A673 (cell line): Measurements from ENCODE around the gene NBPF3. TPM values are rescaled to one million over a fixed set of nuclear protein-coding genes. Genes with fewer than 3 reads are reported as not detected.

ENCODE experiments used
- BruUV-seq: library from RNA; stranded (reverse); fragments of 400-500 nt; replicated peaks from 2 replicates; lab custom pipeline; 2021; lab: Mats Ljungman, UMichigan
- CTCF ChIA-PET: fragments of 300-600 bp; sonication (Branson Sonifier 250); formaldehyde crosslinking; loops from one replicate; lab custom pipeline; 2022; ENCODE audit warnings: antibody characterized with exemption; lab: Charles Lee
- POLR2A ChIA-PET: fragments of 300-600 bp; sonication (Branson Sonifier 250); formaldehyde crosslinking; loops from one replicate; lab custom pipeline; 2022; ENCODE audit warnings: antibody characterized with exemption; ENCODE audit not compliant: low non-redundant PET; lab: Charles Lee
- DNase-seq: peaks from one replicate; pipeline ENCODE4 v3.0.0-alpha.2; 2015; ENCODE audit warnings: low spot score
- H3K27ac ChIP-seq: fragments of 200-600 bp; sonication (generic); 2 replicates; pipeline ENCODE4 v1.5.1; 2016; ENCODE audit warnings: mixed run types, low read depth, mild to moderate bottlenecking, mixed read lengths, antibody characterized with exemption, low read length; ENCODE audit not compliant: poor library complexity, severe bottlenecking
- H3K27me3 ChIP-seq: fragments of 200-600 bp; sonication (generic); replicated peaks from 2 replicates; pipeline ENCODE4 v1.6.1; 2017; ENCODE audit warnings: mixed run types, low read depth, mild to moderate bottlenecking, mixed read lengths, antibody characterized with exemption, low read length; ENCODE audit not compliant: insufficient read depth, poor library complexity
- H3K36me3 ChIP-seq: fragments of 200-600 bp; sonication (generic); 2 replicates; pipeline ENCODE4 v1.6.1; 2016; ENCODE audit warnings: mixed run types, mild to moderate bottlenecking, mixed read lengths, antibody characterized with exemption, low read length; ENCODE audit not compliant: insufficient read depth, poor library complexity, severe bottlenecking
- H3K4me1 ChIP-seq: fragments of 200-600 bp; sonication (generic); 2 replicates; pipeline ENCODE4 v1.6.1; 2017; ENCODE audit warnings: mixed run types, mild to moderate bottlenecking, mixed read lengths, antibody characterized with exemption, low read length; ENCODE audit not compliant: insufficient read depth, poor library complexity, severe bottlenecking
- H3K4me3 ChIP-seq: fragments of 200-600 bp; sonication (generic); 2 replicates; pipeline ENCODE4 v1.5.1; 2016; ENCODE audit warnings: low read depth, mixed run types, mild to moderate bottlenecking, mixed read lengths, low read length; ENCODE audit not compliant: poor library complexity, severe bottlenecking
- H3K9me3 ChIP-seq: fragments of 200-600 bp; sonication (generic); 2 replicates; pipeline ENCODE4 v1.6.1; 2016; ENCODE audit warnings: mixed run types, low read depth, mild to moderate bottlenecking, mixed read lengths, antibody characterized with exemption, low read length; ENCODE audit not compliant: poor library complexity, severe bottlenecking
- CTCF ChIP-seq: fragments of 300-800, 200-600 bp; sonication (generic); conservative IDR thresholded peaks from 2 replicates; pipeline ENCODE4 v1.5.1; 2017; ENCODE audit warnings: low read depth, mild to moderate bottlenecking, antibody characterized with exemption, low read length, moderate library complexity, mixed read lengths
- EZH2 ChIP-seq: fragments of 200-600 bp; sonication (generic); IDR thresholded peaks from 2 replicates; pipeline ENCODE4 v1.6.1; 2017; ENCODE audit warnings: borderline replicate concordance, low read depth, mild to moderate bottlenecking, mixed read lengths, antibody characterized with exemption, low read length; ENCODE audit not compliant: poor library complexity, severe bottlenecking
- intact Hi-C: fragments of 100-400 bp; cut with micrococcal nuclease; formaldehyde crosslinking; loops from one replicate; pipeline ENCODE4 v1.10.0; 2022; ENCODE audit not compliant: unreplicated experiment
- total RNA-seq: library from RNA; stranded (reverse); gene quantifications from 2 replicates; pipeline ENCODE4 v1.2.3, GENCODE V29; 2021

Gene NBPF3
- total RNA-seq, 1 experiment from 2014 or later = 12.9 TPM

GRCh38 chr1:21468599-21468998 lies 28.7 kb downstream of the NBPF3 start:
- DNase-seq = peak; percentile 4
- no TSS peak for BruUV-seq
- H3K9me3 ChIP-seq = no peaks in the 10 kb centered on the region
- POLR2A ChIA-PET = no interaction called here
- intact Hi-C loops = no loop called here
- no peaks in the 10 kb centered on the region for H3K27me3 ChIP-seq
- no peak overlapping the region for H3K4me3 ChIP-seq
- no peaks in the 10 kb centered on the region for H3K4me1 ChIP-seq
- peak; percentile 40 for TF ChIP-seq CTCF
- no peak for TF ChIP-seq EZH2
- CTCF ChIA-PET = no interaction called here
- no peaks in the 10 kb centered on the region for H3K36me3 ChIP-seq
- no peak overlapping the region for H3K27ac ChIP-seq

GRCh38 chr1:21469581-21469980 lies 29.6 kb downstream of the NBPF3 start:
- TF ChIP-seq CTCF = no peak
- no peak for TF ChIP-seq EZH2
- POLR2A ChIA-PET = no interaction called here
- CTCF ChIA-PET = no interaction called here

GRCh38 chr1:21472861-21473260 lies 32.9 kb downstream of the NBPF3 start:
- DNase-seq = no peak
- no peak overlapping the region for H3K4me3 ChIP-seq
- H3K27ac ChIP-seq = no peak overlapping the region
- intact Hi-C loops = no loop called here
- no peaks in the 10 kb centered on the region for H3K9me3 ChIP-seq
- CTCF ChIA-PET = no interaction called here
- BruUV-seq = no TSS peak
- TF ChIP-seq EZH2 (no peak), CTCF (no peak)
- H3K4me1 ChIP-seq = no peaks in the 10 kb centered on the region
- POLR2A ChIA-PET = no interaction called here
- no peaks in the 10 kb centered on the region for H3K27me3 ChIP-seq
- H3K36me3 ChIP-seq = no peaks in the 10 kb centered on the region

More at GRCh38 chr1:21469581-21469980, 29.6 kb downstream of the NBPF3 start:
- H3K4me1 ChIP-seq = no peaks in the 10 kb centered on the region
- intact Hi-C loops = no loop called here
- no peak overlapping the region for H3K4me3 ChIP-seq
- H3K27me3 ChIP-seq = no peaks in the 10 kb centered on the region
- no TSS peak for BruUV-seq
- no peaks in the 10 kb centered on the region for H3K36me3 ChIP-seq
- DNase-seq = no peak
- no peak overlapping the region for H3K27ac ChIP-seq
- no peaks in the 10 kb centered on the region for H3K9me3 ChIP-seq
